MCF 10A (cell line): ENCODE results near the gene FBN1. TPM values are rescaled to one million over a fixed set of nuclear protein-coding genes. Genes with fewer than 3 reads are reported as not detected.

Experiments
- BruUV-seq: library from RNA; stranded (reverse); fragments of 400-500 nt; replicated peaks from 2 replicates; lab custom pipeline; 2021; lab: Mats Ljungman, UMichigan
- CTCF ChIA-PET: fragments of 300-600 bp; sonication (Branson Sonifier 250); formaldehyde crosslinking; extraction: SDS; loops from one replicate; lab custom pipeline; 2021; ENCODE audit warnings: antibody characterized with exemption, inconsistent platforms; lab: Yijun Ruan, JAX
- POLR2A ChIA-PET: fragments of 300-600, 350-650 bp; sonication (Branson Sonifier 250); formaldehyde crosslinking; extraction: SDS; loops from one replicate; lab custom pipeline; 2020; ENCODE audit warnings: antibody characterized with exemption, inconsistent platforms; lab: Yijun Ruan, JAX
- DNase-seq: peaks from one replicate; pipeline ENCODE4 v3.0.0-alpha.2; 2018; ENCODE audit not compliant: unreplicated experiment
- H3K27ac Mint-ChIP-seq: one replicate; pipeline ENCODE4 v1.8.0; 2022; ENCODE audit warnings: mild to moderate bottlenecking, low read depth, mixed read lengths; ENCODE audit not compliant: unreplicated experiment
- H3K27me3 Mint-ChIP-seq: one replicate; pipeline ENCODE4 v1.8.0; 2022; ENCODE audit warnings: mixed read lengths; ENCODE audit not compliant: insufficient read depth, unreplicated experiment
- H3K36me3 Mint-ChIP-seq: one replicate; pipeline ENCODE4 v1.8.0; 2022; ENCODE audit warnings: mild to moderate bottlenecking, moderate library complexity, mixed read lengths; ENCODE audit not compliant: insufficient read depth, unreplicated experiment
- H3K4me1 Mint-ChIP-seq: one replicate; pipeline ENCODE4 v1.8.0; 2022; ENCODE audit warnings: mixed read lengths; ENCODE audit not compliant: insufficient read depth, unreplicated experiment
- H3K4me3 Mint-ChIP-seq: one replicate; pipeline ENCODE4 v1.8.0; 2022; ENCODE audit warnings: mild to moderate bottlenecking, moderate library complexity, mixed read lengths; ENCODE audit not compliant: unreplicated experiment
- H3K9me3 Mint-ChIP-seq: one replicate; pipeline ENCODE4 v1.8.0; 2022; ENCODE audit warnings: mixed read lengths; ENCODE audit not compliant: unreplicated experiment
- intact Hi-C: fragments of 100-400 bp; cut with micrococcal nuclease; formaldehyde crosslinking; loops from 2 replicates; pipeline ENCODE4 v1.14.1; 2022
- total RNA-seq: library from RNA; stranded (reverse); gene quantifications from 2 replicates; pipeline ENCODE4 v1.2.3, GENCODE V29; 2022
- TF ChIP-seq, protein P1 (sequence below): fragments of 200-600 bp; IDR thresholded peaks from one replicate; pipeline ENCODE4 v1.8.0; 2022; ENCODE audit warnings: antibody characterized with exemption, mild to moderate bottlenecking; ENCODE audit not compliant: unreplicated experiment

Gene FBN1
- total RNA-seq, 1 experiment from 2014 or later = 14.3 TPM

DNA sequence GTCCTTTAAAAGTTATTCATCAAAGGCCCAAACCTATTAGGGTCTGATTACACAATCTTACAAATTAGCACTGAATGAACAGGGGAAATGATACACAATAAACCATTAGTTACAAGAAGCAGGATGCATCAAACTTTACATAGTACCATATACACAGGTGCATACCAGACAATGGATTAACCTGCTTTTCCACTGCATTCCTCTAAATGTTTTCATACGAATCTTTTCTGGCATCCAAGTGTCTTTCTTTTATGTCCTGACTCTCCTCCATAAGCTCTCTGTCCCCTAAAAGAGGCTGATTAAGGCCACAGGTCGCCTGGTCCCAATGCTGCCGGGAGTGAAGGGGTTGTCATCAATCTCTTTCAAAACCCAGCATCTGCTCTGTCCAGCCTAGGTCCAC is 11.4 kb downstream of the FBN1 start:
- no peaks in the 10 kb centered on the region for H3K9me3 Mint-ChIP-seq
- H3K27me3 Mint-ChIP-seq = no peaks in the 10 kb centered on the region
- no peak overlapping the region for H3K27ac Mint-ChIP-seq
- DNase-seq = no peak
- H3K36me3 Mint-ChIP-seq = no peaks in the 10 kb centered on the region
- TF ChIP-seq, protein P1, sequence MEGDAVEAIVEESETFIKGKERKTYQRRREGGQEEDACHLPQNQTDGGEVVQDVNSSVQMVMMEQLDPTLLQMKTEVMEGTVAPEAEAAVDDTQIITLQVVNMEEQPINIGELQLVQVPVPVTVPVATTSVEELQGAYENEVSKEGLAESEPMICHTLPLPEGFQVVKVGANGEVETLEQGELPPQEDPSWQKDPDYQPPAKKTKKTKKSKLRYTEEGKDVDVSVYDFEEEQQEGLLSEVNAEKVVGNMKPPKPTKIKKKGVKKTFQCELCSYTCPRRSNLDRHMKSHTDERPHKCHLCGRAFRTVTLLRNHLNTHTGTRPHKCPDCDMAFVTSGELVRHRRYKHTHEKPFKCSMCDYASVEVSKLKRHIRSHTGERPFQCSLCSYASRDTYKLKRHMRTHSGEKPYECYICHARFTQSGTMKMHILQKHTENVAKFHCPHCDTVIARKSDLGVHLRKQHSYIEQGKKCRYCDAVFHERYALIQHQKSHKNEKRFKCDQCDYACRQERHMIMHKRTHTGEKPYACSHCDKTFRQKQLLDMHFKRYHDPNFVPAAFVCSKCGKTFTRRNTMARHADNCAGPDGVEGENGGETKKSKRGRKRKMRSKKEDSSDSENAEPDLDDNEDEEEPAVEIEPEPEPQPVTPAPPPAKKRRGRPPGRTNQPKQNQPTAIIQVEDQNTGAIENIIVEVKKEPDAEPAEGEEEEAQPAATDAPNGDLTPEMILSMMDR = no peak
- intact Hi-C loops = no loop called here
- H3K4me3 Mint-ChIP-seq = no peak overlapping the region
- peaks cover 10% of the 10 kb centered on the region for H3K4me1 Mint-ChIP-seq
- BruUV-seq = no TSS peak
- CTCF ChIA-PET = interaction anchor here (0.6 kb wide), 1 partner anchor 280 kb away, joined by 3 read pairs; no protein-coding TSS in a partner anchor
- POLR2A ChIA-PET = no interaction called here

DNA sequence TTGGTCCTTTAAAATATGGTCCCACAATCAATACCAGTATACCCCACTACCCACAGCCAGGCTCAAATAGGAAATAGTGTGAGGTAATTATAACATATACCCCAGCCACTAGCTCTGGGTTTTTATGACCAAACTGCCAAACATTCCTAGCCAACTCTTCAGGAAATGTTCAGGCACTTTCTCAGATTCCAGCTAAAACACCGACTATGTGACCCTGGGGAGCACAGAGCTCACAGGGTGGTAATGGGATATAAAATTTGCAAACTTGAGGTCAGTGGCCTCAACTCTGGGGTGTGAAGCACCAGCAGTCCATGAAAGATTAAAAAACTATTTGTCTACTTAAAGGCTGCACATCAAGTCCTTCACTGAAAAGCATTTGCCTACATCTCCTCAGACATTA is 12.9 kb downstream of the FBN1 start:
- POLR2A ChIA-PET = no interaction called here
- H3K27ac Mint-ChIP-seq = no peak overlapping the region
- intact Hi-C loops = no loop called here
- CTCF ChIA-PET = interaction anchor here (1.5 kb wide), 2 partner anchors 9 to 275 kb away, joined by 3 to 5 read pairs; no protein-coding TSS in a partner anchor
- H3K36me3 Mint-ChIP-seq = no peaks in the 10 kb centered on the region
- H3K4me3 Mint-ChIP-seq = no peak overlapping the region
- TF ChIP-seq, protein P1 = no peak
- no peaks in the 10 kb centered on the region for H3K27me3 Mint-ChIP-seq
- H3K4me1 Mint-ChIP-seq = peaks cover 11% of the 10 kb centered on the region
- H3K9me3 Mint-ChIP-seq = no peaks in the 10 kb centered on the region
- no peak for DNase-seq
- BruUV-seq = no TSS peak

GRCh38 chr15:48631176-48631770 is 14.2 kb downstream of the FBN1 start:
- no peak overlapping the region for H3K4me3 Mint-ChIP-seq
- DNase-seq = no peak
- ChIA-PET POLR2A (no interaction called here), CTCF (interaction anchor here (0.6 kb wide), 2 partner anchors 124 to 233 kb away, joined by 3 to 4 read pairs; no protein-coding TSS in a partner anchor)
- no peaks in the 10 kb centered on the region for H3K9me3 Mint-ChIP-seq
- intact Hi-C loops = no loop called here
- no peak overlapping the region for H3K27ac Mint-ChIP-seq
- TF ChIP-seq, protein P1 = no peak
- peaks cover 14% of the 10 kb centered on the region for H3K4me1 Mint-ChIP-seq
- no peaks in the 10 kb centered on the region for H3K27me3 Mint-ChIP-seq
- H3K36me3 Mint-ChIP-seq = no peaks in the 10 kb centered on the region
- BruUV-seq = no TSS peak

GRCh38 chr15:48630245-48630644 is 15.3 kb downstream of the FBN1 start:
- Mint-ChIP-seq H3K27ac (no peak overlapping the region), H3K27me3 (no peaks in the 10 kb centered on the region), H3K4me1 (peaks cover 14% of the 10 kb centered on the region), H3K36me3 (no peaks in the 10 kb centered on the region), H3K9me3 (no peaks in the 10 kb centered on the region), H3K4me3 (no peak overlapping the region)
- CTCF ChIA-PET = no interaction called here
- TF ChIP-seq, protein P1 = no peak
- intact Hi-C loops = no loop called here
- no peak for DNase-seq
- BruUV-seq = no TSS peak
- POLR2A ChIA-PET = no interaction called here
